Gastrocnemius medialis (tissue), 4 donors: ENCODE data around the gene PCK2.

Source experiments
- CTCF ChIP-seq, 5 experiments: fragments of 450-650 bp in 3 of 5; fragments of 200-600 bp in 2 of 5; sonication (generic) in 2 of 5; IDR thresholded peaks in 4 of 5; conservative IDR thresholded peaks in 1 of 5; 1 replicate in 4 of 5; 2 replicates in 1 of 5; pipeline ENCODE4 v1.5.1; 2016 to 2019; ENCODE audit warnings: antibody characterized with exemption in 5 of 5, mild to moderate bottlenecking in 3 of 5, moderate library complexity in 3 of 5
- POLR2A ChIP-seq, 2 donors: fragments of 450-650 bp; IDR thresholded peaks; one replicate each; pipeline ENCODE4 v1.6.1; 2017; ENCODE audit warnings: antibody characterized with exemption in 2 of 2, mild to moderate bottlenecking in 2 of 2, moderate library complexity in 2 of 2

- TF ChIP-seq CTCF (IDR thresholded peaks at IDR 0.05 in 4 of 5, conservative IDR thresholded peaks at IDR 0.05 in 1 of 5) (no peak), POLR2A (IDR thresholded peaks at IDR 0.05) (no peak)
Measured at GRCh38 chr14:24129410-24129998, 35.4 kb downstream of the PCK2 start.
